ENCODE data around the gene CNRIP1.

Gene CNRIP1

GRCh38 chr2:68292108-68292710 lies 27.5 kb downstream of the CNRIP1 start:
- DNase-seq (ENCODE audit: low spot score) = no peak

- no peak for DNase-seq (ENCODE audit: low spot score)
Observed at GRCh38 chr2:68291314-68291713, 28.4 kb downstream of the CNRIP1 start.

GRCh38 chr2:68290901-68291300 lies 28.8 kb downstream of the CNRIP1 start:
- no peak for DNase-seq (ENCODE audit: low spot score)

GRCh38 chr2:68287580-68288441 lies 31.9 kb downstream of the CNRIP1 start:
- DNase-seq (ENCODE audit: low spot score) = no peak

GRCh38 chr2:68284896-68285295 lies 34.9 kb downstream of the CNRIP1 start:
- DNase-seq (ENCODE audit: low spot score) = no peak

- no peak for DNase-seq (ENCODE audit: low spot score)
Observed at GRCh38 chr2:68283419-68283812, 36.3 kb downstream of the CNRIP1 start.

GRCh38 chr2:68282811-68283418 lies 36.8 kb downstream of the CNRIP1 start:
- no peak for DNase-seq (ENCODE audit: low spot score)

- DNase-seq (ENCODE audit: low spot score) = no peak
Observed at GRCh38 chr2:68280796-68281195, 39.0 kb downstream of the CNRIP1 start.

- no peak for DNase-seq (ENCODE audit: low spot score)
Observed at GRCh38 chr2:68280348-68280747, 39.4 kb downstream of the CNRIP1 start.

GRCh38 chr2:68279691-68280090 lies 40.1 kb downstream of the CNRIP1 start:
- DNase-seq (ENCODE audit: low spot score) = no peak

GRCh38 chr2:68278169-68278568 lies 41.6 kb downstream of the CNRIP1 start:
- DNase-seq (ENCODE audit: low spot score) = no peak

- DNase-seq (ENCODE audit: low spot score) = no peak
Observed at GRCh38 chr2:68274022-68274421, 45.7 kb downstream of the CNRIP1 start.

GRCh38 chr2:68272246-68272994 lies 47.3 kb downstream of the CNRIP1 start:
- no peak for DNase-seq (ENCODE audit: low spot score)

GRCh38 chr2:68266655-68267054 lies 53.1 kb downstream of the CNRIP1 start:
- DNase-seq (ENCODE audit: low spot score) = no peak

- DNase-seq (ENCODE audit: low spot score) = no peak
Observed at GRCh38 chr2:68263632-68264031, 56.1 kb downstream of the CNRIP1 start.

GRCh38 chr2:68258851-68259250 lies 60.9 kb downstream of the CNRIP1 start:
- DNase-seq (ENCODE audit: low spot score) = no peak

- no peak for DNase-seq (ENCODE audit: low spot score)
Observed at GRCh38 chr2:68256093-68256450, 63.7 kb downstream of the CNRIP1 start.

GRCh38 chr2:68253219-68254068 lies 66.3 kb downstream of the CNRIP1 start:
- no peak for DNase-seq (ENCODE audit: low spot score)

- DNase-seq (ENCODE audit: low spot score) = peak; percentile 96
Observed at GRCh38 chr2:68252400-68253218, 67.1 kb downstream of the CNRIP1 start, which contains the start of gene PPP3R1. Gene PPP3R1, minus strand, starts transcription at chr2:68252532. Its CDS starts 405 bp downstream, at chr2:68252127.

GRCh38 chr2:68251855-68252399 lies 67.8 kb downstream of the CNRIP1 start:
- peak; percentile 77 for DNase-seq (ENCODE audit: low spot score)

All from ecto neural progenitor cell (in vitro differentiated cells).